ENCODE results near the gene DTNA.
"Not testable (repeated sequence)": the region's sequence is repeated elsewhere in the genome, so short reads cannot be mapped to it uniquely, and the experiment has no call there.

The DTNA gene

GRCh38 chr18:34709750-34710441 lies at the start of gene DTNA:
TSS of gene DTNA (plus strand) at chr18:34710298. CDS start at chr18:34755977, 45,679 bp downstream.
- DNase-seq (ENCODE audit: insufficient read length, low spot score): no peak
- FAIRE-seq: peak; percentile 61

GRCh38 chr18:34660572-34660971 lies 49.5 kb upstream of the DTNA start:
- FAIRE-seq: peak; percentile 41
- no peak for DNase-seq (ENCODE audit: insufficient read length, low spot score)
- no peak for TF ChIP-seq CTCF (IDR thresholded peaks at IDR 0.05; ENCODE audit: insufficient read depth, missing control alignments)

More at GRCh38 chr18:34709750-34710441, at the start of gene DTNA:
- TF ChIP-seq CTCF (IDR thresholded peaks at IDR 0.05; ENCODE audit: insufficient read depth, missing control alignments): no peak

DNA sequence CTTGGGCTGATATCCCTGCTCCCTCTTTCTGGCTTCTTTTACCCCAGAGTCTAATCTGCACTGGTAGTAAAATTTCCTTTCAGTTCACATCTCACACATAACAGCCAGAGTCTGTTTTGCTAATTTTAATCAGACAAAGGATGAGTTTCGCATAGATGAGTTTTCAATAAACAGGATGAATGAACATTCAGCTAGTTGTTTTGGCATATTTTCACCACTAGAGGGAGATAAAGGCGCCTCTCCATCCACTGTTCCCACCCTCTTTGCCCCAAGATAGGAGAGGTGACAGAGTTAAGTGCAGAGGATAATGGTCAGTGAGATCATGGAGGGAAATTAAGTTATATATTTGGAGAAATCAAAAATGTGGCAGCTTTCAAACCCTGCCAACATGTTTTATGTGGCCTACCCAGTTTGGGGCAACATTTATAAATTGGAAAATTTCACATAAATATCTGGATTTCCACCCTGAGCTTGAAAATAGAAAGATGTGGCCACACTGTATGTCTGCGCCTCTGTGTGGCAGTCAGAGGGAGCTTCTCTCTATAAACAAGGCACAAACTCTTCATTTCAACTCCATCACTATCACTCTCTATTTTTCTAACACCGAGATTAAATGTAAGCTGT lies 48.5 kb upstream of the DTNA start:
- FAIRE-seq (peak; percentile 97), DNase-seq (ENCODE audit: insufficient read length, low spot score) (peak; percentile 25)
- TF ChIP-seq CTCF (IDR thresholded peaks at IDR 0.05; ENCODE audit: insufficient read depth, missing control alignments): peak; percentile 66

- FAIRE-seq: no peak
- DNase-seq (ENCODE audit: insufficient read length, low spot score): no peak
- TF ChIP-seq CTCF (IDR thresholded peaks at IDR 0.05; ENCODE audit: insufficient read depth, missing control alignments): no peak
These were observed 33.1 kb upstream of the DTNA start for GRCh38 chr18:34676816-34677574.

DNA sequence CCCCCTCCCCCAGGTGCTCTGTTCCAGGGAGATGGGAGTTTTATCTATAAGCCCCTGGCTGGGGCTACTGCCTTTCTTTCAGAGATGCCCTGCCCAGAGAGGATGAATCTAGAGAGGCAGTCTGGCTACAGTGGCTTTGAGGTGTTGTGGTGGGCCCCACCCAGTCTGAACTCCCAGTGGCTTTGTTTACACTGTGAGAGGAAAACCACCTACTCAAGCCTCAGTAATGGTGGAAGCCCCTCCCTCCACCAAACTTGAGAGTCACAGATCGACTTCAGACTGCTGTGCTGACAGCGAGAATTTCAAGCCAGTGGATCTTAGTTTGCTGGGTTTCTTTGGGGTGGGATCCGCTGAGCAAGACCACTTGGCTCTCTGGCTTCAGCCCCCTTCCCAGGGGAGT lies 20.3 kb upstream of the DTNA start:
- not testable (repeated sequence) for DNase-seq (ENCODE audit: insufficient read length, low spot score); FAIRE-seq

DNA sequence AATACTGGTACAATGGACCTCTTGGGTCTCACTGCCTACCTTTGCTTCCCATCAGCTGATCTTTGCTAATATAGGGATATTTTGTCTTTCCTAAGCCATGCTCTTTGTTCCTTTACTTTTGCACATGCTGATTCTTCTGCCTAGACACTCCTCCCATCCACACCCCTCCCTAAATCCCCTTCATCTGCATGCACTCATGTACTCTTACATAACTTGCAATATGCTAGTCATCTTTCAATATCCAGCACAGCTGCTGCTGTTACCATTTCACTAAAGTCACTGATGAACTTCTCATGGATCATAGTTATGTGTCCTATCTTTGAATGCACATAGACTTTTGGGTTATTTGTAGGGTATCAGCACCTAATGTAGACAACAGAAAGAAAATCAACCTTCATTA lies 18.5 kb upstream of the DTNA start:
- FAIRE-seq (peak; percentile 21), DNase-seq (ENCODE audit: insufficient read length, low spot score) (no peak)
- no peak for TF ChIP-seq CTCF (IDR thresholded peaks at IDR 0.05; ENCODE audit: insufficient read depth, missing control alignments)

GRCh38 chr18:34694591-34695165 lies 15.4 kb upstream of the DTNA start:
- DNase-seq (ENCODE audit: insufficient read length, low spot score): no peak
- peak; percentile 66 for FAIRE-seq
- TF ChIP-seq CTCF (IDR thresholded peaks at IDR 0.05; ENCODE audit: insufficient read depth, missing control alignments): no peak
